ENCODE results near the gene UBE3B. TPM values are rescaled to one million over a fixed set of nuclear protein-coding genes. Genes with fewer than 3 reads are reported as not detected.

UBE3B gene
- total RNA-seq, 1 experiment from 2014 or later: 25.7 TPM

GRCh38 chr12:109449845-109450532 lies 27.4 kb upstream of the UBE3B start:
- Histone ChIP-seq H4K20me1 (ENCODE audit: low read length) (no peaks in the 10 kb centered on the region), H2AFZ (ENCODE audit: low read length) (no peak overlapping the region), H3K79me2 (ENCODE audit: low read length) (0 out of 2 replicates have a peak, but pooled peaks cover 7% of the 10 kb centered on the region), H3K9me2 (replicated peaks; ENCODE audit: low read length) (no peaks in the 10 kb centered on the region), H3K36me3 (ENCODE audit: low read depth, low read length) (peaks cover 59% of the 10 kb centered on the region), H3K27ac (ENCODE audit: low read length) (no peak overlapping the region), H3K4me1 (ENCODE audit: insufficient read depth, low read length) (peaks cover 12% of the 10 kb centered on the region), H3K4me2 (ENCODE audit: low read length) (no peak overlapping the region), H3K4me3 (ENCODE audit: low read length) (no peak overlapping the region), H3K27me3 (ENCODE audit: low read length) (no peaks in the 10 kb centered on the region), H3K9ac (ENCODE audit: low read length) (no peak overlapping the region), H3F3A (ENCODE audit: low read length, unreplicated experiment) (no peaks in the 10 kb centered on the region), H3K9me3 (ENCODE audit: low read length) (no peaks in the 10 kb centered on the region)
- DNase-seq (no peak), ATAC-seq (no peak)
- no TSS peak for BruUV-seq (replicated peaks)
- ChIA-PET POLR2A (ENCODE audit: unreplicated experiment) (interaction anchor here (0.6 kb wide), 1 partner anchor 1113 kb away, joined by 19 read pairs; no protein-coding TSS in a partner anchor), CTCF (no interaction called here)
- intact Hi-C loops (cut with micrococcal nuclease): no loop called here
- TF ChIP-seq CTCF (conservative IDR thresholded peaks at IDR 0.05; ENCODE audit: low read depth, low read length) (no peak; the same call in 1 of the 2 replicates), EZH2 (IDR thresholded peaks at IDR 0.05; ENCODE audit: low read length, unreplicated experiment) (no peak), EZH2phosphoT487 (IDR thresholded peaks at IDR 0.05; ENCODE audit: borderline replicate concordance, low read length) (no peak)

GRCh38 chr12:109450980-109451379 lies 26.5 kb upstream of the UBE3B start:
- TF ChIP-seq CTCF (conservative IDR thresholded peaks at IDR 0.05; ENCODE audit: low read depth, low read length) (no peak), EZH2 (IDR thresholded peaks at IDR 0.05; ENCODE audit: low read length, unreplicated experiment) (no peak), EZH2phosphoT487 (IDR thresholded peaks at IDR 0.05; ENCODE audit: borderline replicate concordance, low read length) (no peak)
- peak; percentile 53 for ATAC-seq

GRCh38 chr12:109451400-109451799 lies 26.0 kb upstream of the UBE3B start:
- POLR2A ChIA-PET (ENCODE audit: unreplicated experiment): no interaction called here
- BruUV-seq (replicated peaks): TSS peak; percentile 32
- intact Hi-C loops (cut with micrococcal nuclease): no loop called here

More at GRCh38 chr12:109450980-109451379, 26.5 kb upstream of the UBE3B start:
- intact Hi-C loops (cut with micrococcal nuclease): no loop called here
- ChIA-PET POLR2A (ENCODE audit: unreplicated experiment) (no interaction called here), CTCF (no interaction called here)
- BruUV-seq (replicated peaks): no TSS peak
- H3K9me2 ChIP-seq (replicated peaks; ENCODE audit: low read length): no peaks in the 10 kb centered on the region
- H3K9ac ChIP-seq (ENCODE audit: low read length): no peak overlapping the region
- 0 out of 2 replicates have a peak, but pooled peaks cover 7% of the 10 kb centered on the region for H3K79me2 ChIP-seq (ENCODE audit: low read length)
- H3K4me1 ChIP-seq (ENCODE audit: insufficient read depth, low read length): peaks cover 2% of the 10 kb centered on the region
- H3K27ac ChIP-seq (ENCODE audit: low read length): no peak overlapping the region
- H3K4me3 ChIP-seq (ENCODE audit: low read length): no peak overlapping the region
- H3K36me3 ChIP-seq (ENCODE audit: low read depth, low read length): peaks cover 69% of the 10 kb centered on the region
- H3K4me2 ChIP-seq (ENCODE audit: low read length): no peak overlapping the region
- no peaks in the 10 kb centered on the region for H3K9me3 ChIP-seq (ENCODE audit: low read length)
- DNase-seq: no peak
- H3K27me3 ChIP-seq (ENCODE audit: low read length): no peaks in the 10 kb centered on the region
- no peaks in the 10 kb centered on the region for H4K20me1 ChIP-seq (ENCODE audit: low read length)
- no peak overlapping the region for H2AFZ ChIP-seq (ENCODE audit: low read length)
- no peaks in the 10 kb centered on the region for H3F3A ChIP-seq (ENCODE audit: low read length, unreplicated experiment)

More at GRCh38 chr12:109451400-109451799, 26.0 kb upstream of the UBE3B start:
- no peak for TF ChIP-seq CTCF (conservative IDR thresholded peaks at IDR 0.05; ENCODE audit: low read depth, low read length)
- TF ChIP-seq EZH2 (IDR thresholded peaks at IDR 0.05; ENCODE audit: low read length, unreplicated experiment): no peak
- peaks cover 3% of the 10 kb centered on the region; the same call in 1 of the 2 replicates for H3K4me1 ChIP-seq (ENCODE audit: insufficient read depth, low read length)
- no peak overlapping the region for H3K27ac ChIP-seq (ENCODE audit: low read length)
- CTCF ChIA-PET: no interaction called here
- DNase-seq (no peak), ATAC-seq (no peak)
- 0 out of 2 replicates have a peak, but pooled peaks cover 7% of the 10 kb centered on the region for H3K79me2 ChIP-seq (ENCODE audit: low read length)
- no peak overlapping the region for H2AFZ ChIP-seq (ENCODE audit: low read length)
- H3K36me3 ChIP-seq (ENCODE audit: low read depth, low read length): peaks cover 73% of the 10 kb centered on the region
- H3K9me2 ChIP-seq (replicated peaks; ENCODE audit: low read length): no peaks in the 10 kb centered on the region
- H3K9ac ChIP-seq (ENCODE audit: low read length): no peak overlapping the region
- no peaks in the 10 kb centered on the region for H3F3A ChIP-seq (ENCODE audit: low read length, unreplicated experiment)
- no peaks in the 10 kb centered on the region for H4K20me1 ChIP-seq (ENCODE audit: low read length)
- no peak overlapping the region for H3K4me2 ChIP-seq (ENCODE audit: low read length)
- no peak overlapping the region for H3K4me3 ChIP-seq (ENCODE audit: low read length)
- no peaks in the 10 kb centered on the region for H3K27me3 ChIP-seq (ENCODE audit: low read length)
- no peaks in the 10 kb centered on the region for H3K9me3 ChIP-seq (ENCODE audit: low read length)

Data from PC-3 (cell line).